ENCODE results near the gene OR10J1.
"Not testable (repeated sequence)": the region's sequence is repeated elsewhere in the genome, so short reads cannot be mapped to it uniquely, and the experiment has no call there.

OR10J1 gene

DNA sequence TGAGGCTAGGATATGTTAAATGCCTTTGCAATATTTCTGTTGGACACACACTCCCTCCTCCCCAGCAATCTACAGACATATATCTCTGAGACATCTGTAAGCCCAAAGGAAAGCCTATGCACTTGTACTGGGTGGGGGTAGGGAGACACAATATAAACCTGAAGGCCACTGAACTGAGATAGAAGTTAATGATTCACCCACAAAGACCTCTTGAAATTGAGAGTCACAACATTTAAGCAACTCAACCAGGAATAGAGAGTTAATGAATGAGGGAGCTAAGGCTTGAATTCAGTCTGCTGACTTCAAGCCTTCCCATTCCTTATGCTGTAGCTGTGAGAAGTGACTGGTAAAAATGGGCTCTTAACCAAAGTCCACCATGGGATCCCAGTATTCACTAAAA is 5.0 kb downstream of the OR10J1 start:
- Histone ChIP-seq H3K27ac (ENCODE audit: low read length) (no peak overlapping the region), H3K4me1 (ENCODE audit: low read length) (peaks cover 28% of the 10 kb centered on the region), H3K36me3 (replicated peaks; ENCODE audit: low read depth, low read length) (no peaks in the 10 kb centered on the region), H3K4me3 (ENCODE audit: low read length) (no peak overlapping the region), H4K20me1 (ENCODE audit: insufficient read depth, low read length) (no peaks in the 10 kb centered on the region), H3K27me3 (ENCODE audit: low read depth, low read length) (no peaks in the 10 kb centered on the region), H3K79me2 (ENCODE audit: low read length) (no peaks in the 10 kb centered on the region), H3K9ac (ENCODE audit: low read length) (no peak overlapping the region), H2AFZ (ENCODE audit: low read depth, low read length) (no peak overlapping the region), H3K9me3 (ENCODE audit: insufficient read depth, low read length) (0 out of 2 replicates have a peak, but pooled peaks cover 6% of the 10 kb centered on the region), H3K4me2 (ENCODE audit: low read length) (no peak overlapping the region)
- no peak for TF ChIP-seq EZH2phosphoT487 (IDR thresholded peaks at IDR 0.05; ENCODE audit: low read depth)

DNA sequence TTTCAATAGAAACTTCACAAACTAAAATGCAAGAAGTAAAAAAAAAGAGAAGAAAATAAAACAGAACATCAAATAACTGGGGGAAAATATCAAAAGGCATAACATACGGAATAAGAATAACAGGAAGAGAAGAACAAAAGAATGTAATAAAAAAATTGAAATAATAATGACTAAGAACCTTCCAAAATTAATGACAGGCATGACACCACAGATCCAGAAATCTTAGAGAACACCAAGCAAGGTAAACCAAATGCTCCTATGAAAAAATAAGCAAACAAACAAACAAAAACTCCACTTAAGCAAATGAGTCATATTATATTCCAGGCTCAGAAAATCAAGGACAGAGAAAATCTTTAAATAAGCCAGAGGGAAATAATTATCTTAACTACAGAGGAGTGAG is 8.7 kb downstream of the OR10J1 start:
- H3K4me3 ChIP-seq (ENCODE audit: low read length): no peak overlapping the region
- H2AFZ ChIP-seq (ENCODE audit: low read depth, low read length): no peak overlapping the region
- H4K20me1 ChIP-seq (ENCODE audit: insufficient read depth, low read length): no peaks in the 10 kb centered on the region
- no peak overlapping the region for H3K4me2 ChIP-seq (ENCODE audit: low read length)
- peaks cover 2% of the 10 kb centered on the region for H3K36me3 ChIP-seq (replicated peaks; ENCODE audit: low read depth, low read length)
- no peak for TF ChIP-seq EZH2phosphoT487 (IDR thresholded peaks at IDR 0.05; ENCODE audit: low read depth)
- TF ChIP-seq, protein P1, sequence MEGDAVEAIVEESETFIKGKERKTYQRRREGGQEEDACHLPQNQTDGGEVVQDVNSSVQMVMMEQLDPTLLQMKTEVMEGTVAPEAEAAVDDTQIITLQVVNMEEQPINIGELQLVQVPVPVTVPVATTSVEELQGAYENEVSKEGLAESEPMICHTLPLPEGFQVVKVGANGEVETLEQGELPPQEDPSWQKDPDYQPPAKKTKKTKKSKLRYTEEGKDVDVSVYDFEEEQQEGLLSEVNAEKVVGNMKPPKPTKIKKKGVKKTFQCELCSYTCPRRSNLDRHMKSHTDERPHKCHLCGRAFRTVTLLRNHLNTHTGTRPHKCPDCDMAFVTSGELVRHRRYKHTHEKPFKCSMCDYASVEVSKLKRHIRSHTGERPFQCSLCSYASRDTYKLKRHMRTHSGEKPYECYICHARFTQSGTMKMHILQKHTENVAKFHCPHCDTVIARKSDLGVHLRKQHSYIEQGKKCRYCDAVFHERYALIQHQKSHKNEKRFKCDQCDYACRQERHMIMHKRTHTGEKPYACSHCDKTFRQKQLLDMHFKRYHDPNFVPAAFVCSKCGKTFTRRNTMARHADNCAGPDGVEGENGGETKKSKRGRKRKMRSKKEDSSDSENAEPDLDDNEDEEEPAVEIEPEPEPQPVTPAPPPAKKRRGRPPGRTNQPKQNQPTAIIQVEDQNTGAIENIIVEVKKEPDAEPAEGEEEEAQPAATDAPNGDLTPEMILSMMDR (IDR thresholded peaks at IDR 0.05; ENCODE audit: low read depth, low read length): no peak
- no peak overlapping the region for H3K9ac ChIP-seq (ENCODE audit: low read length)
- peaks cover 6% of the 10 kb centered on the region for H3K4me1 ChIP-seq (ENCODE audit: low read length)
- no peaks in the 10 kb centered on the region for H3K27me3 ChIP-seq (ENCODE audit: low read depth, low read length)
- H3K27ac ChIP-seq (ENCODE audit: low read length): no peak overlapping the region
- no peaks in the 10 kb centered on the region for H3K79me2 ChIP-seq (ENCODE audit: low read length)
- peaks cover 15% of the 10 kb centered on the region for H3K9me3 ChIP-seq (ENCODE audit: insufficient read depth, low read length)

DNA sequence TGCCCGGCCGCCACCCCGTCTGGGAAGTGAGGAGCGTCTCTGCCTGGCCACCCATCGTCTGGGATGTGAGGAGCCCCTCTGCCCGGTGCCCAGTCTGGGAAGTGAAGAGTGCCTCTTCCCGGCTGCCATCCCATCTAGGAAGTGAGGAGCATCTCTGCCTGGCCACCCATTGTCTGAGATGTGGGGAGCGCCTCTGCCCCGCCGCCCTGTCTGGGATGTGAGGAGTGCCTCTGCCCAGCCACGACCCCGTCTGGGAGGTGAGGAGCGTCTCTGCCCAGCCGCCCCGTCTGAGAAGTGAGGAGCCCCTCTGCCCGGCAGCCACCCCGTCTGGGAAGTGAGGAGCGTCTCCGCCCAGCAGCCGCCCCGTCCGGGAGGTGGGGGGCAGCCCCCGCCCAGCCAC is 10.1 kb downstream of the OR10J1 start:
- not testable (repeated sequence) for H3K9ac ChIP-seq (ENCODE audit: low read length); H3K4me1 ChIP-seq (ENCODE audit: low read length); H4K20me1 ChIP-seq (ENCODE audit: insufficient read depth, low read length); H3K4me3 ChIP-seq (ENCODE audit: low read length); H2AFZ ChIP-seq (ENCODE audit: low read depth, low read length); H3K36me3 ChIP-seq (replicated peaks; ENCODE audit: low read depth, low read length); H3K27me3 ChIP-seq (ENCODE audit: low read depth, low read length); H3K27ac ChIP-seq (ENCODE audit: low read length); H3K79me2 ChIP-seq (ENCODE audit: low read length); H3K4me2 ChIP-seq (ENCODE audit: low read length)
- peaks cover 15% of the 10 kb centered on the region for H3K9me3 ChIP-seq (ENCODE audit: insufficient read depth, low read length)

DNA sequence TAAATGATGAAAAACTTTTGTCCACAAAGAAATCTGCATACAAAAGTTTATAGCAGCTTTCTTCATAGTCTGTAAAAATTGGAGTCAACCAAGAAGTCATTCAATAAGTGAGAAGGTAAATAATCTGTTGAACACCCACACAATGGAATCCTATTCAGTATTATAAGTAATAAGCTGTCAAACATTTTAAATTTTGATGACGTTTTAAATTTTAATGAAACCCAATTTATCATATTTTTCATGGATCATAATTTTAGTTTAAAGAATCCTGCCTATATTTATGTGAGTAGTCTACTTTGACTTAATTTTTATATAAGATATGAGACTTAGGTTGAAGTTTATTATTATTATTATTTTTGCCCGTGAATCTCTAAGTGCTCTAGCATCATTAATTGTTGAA is 20.0 kb downstream of the OR10J1 start:
- H3K36me3 ChIP-seq (replicated peaks; ENCODE audit: low read depth, low read length): peaks cover 7% of the 10 kb centered on the region
- H2AFZ ChIP-seq (ENCODE audit: low read depth, low read length): no peak overlapping the region
- TF ChIP-seq, protein P1 (IDR thresholded peaks at IDR 0.05; ENCODE audit: low read depth, low read length): no peak
- no peak for TF ChIP-seq EZH2phosphoT487 (IDR thresholded peaks at IDR 0.05; ENCODE audit: low read depth)

DNA sequence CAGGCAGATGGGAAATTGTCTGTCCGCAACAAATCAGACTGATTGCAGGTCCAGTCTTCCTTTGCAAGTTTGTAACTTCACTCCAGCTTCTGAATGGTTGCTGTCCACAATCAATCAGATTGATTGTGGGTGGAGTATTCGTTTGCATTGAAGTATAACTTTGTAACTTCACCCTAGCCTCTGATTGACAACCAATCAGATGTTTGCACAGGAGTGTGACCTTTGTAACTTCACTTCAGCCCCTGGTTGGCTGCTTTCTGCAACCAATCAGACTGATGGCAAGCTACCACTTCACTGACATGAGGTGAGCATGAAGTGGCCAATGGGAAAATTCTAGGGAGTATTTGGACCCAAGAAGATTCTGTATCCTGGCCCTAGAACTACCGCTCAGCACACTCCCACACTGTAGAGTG is 25.7 kb downstream of the OR10J1 start:
- H3K27ac ChIP-seq (ENCODE audit: low read length): no peak overlapping the region
- no peak overlapping the region for H2AFZ ChIP-seq (ENCODE audit: low read depth, low read length)
- H3K4me2 ChIP-seq (ENCODE audit: low read length): no peak overlapping the region
- H3K4me1 ChIP-seq (ENCODE audit: low read length): no peaks in the 10 kb centered on the region
- no peaks in the 10 kb centered on the region for H4K20me1 ChIP-seq (ENCODE audit: insufficient read depth, low read length)
- no peaks in the 10 kb centered on the region for H3K27me3 ChIP-seq (ENCODE audit: low read depth, low read length)
- TF ChIP-seq, protein P1 (IDR thresholded peaks at IDR 0.05; ENCODE audit: low read depth, low read length): no peak
- TF ChIP-seq EZH2phosphoT487 (IDR thresholded peaks at IDR 0.05; ENCODE audit: low read depth): no peak
- no peak overlapping the region for H3K9ac ChIP-seq (ENCODE audit: low read length)
- peaks cover 11% of the 10 kb centered on the region; the same call in 1 of the 2 replicates for H3K9me3 ChIP-seq (ENCODE audit: insufficient read depth, low read length)
- H3K79me2 ChIP-seq (ENCODE audit: low read length): no peaks in the 10 kb centered on the region
- H3K4me3 ChIP-seq (ENCODE audit: low read length): no peak overlapping the region
- H3K36me3 ChIP-seq (replicated peaks; ENCODE audit: low read depth, low read length): peaks cover 7% of the 10 kb centered on the region

More for the DNA sequence above, 20.0 kb downstream of the OR10J1 start:
- no peaks in the 10 kb centered on the region for H3K79me2 ChIP-seq (ENCODE audit: low read length)
- H3K9me3 ChIP-seq (ENCODE audit: insufficient read depth, low read length): peaks cover 11% of the 10 kb centered on the region; the same call in 1 of the 2 replicates
- H3K27ac ChIP-seq (ENCODE audit: low read length): no peak overlapping the region
- H3K9ac ChIP-seq (ENCODE audit: low read length): no peak overlapping the region
- no peaks in the 10 kb centered on the region for H4K20me1 ChIP-seq (ENCODE audit: insufficient read depth, low read length)
- no peak overlapping the region for H3K4me3 ChIP-seq (ENCODE audit: low read length)
- no peaks in the 10 kb centered on the region for H3K4me1 ChIP-seq (ENCODE audit: low read length)
- no peak overlapping the region for H3K4me2 ChIP-seq (ENCODE audit: low read length)
- H3K27me3 ChIP-seq (ENCODE audit: low read depth, low read length): no peaks in the 10 kb centered on the region

Data from OCI-LY3 (cell line).